HG03442 (cell line): Measurements from ENCODE around the gene PIP4K2A.

Source experiments
- ATAC-seq: cut with Tn5 transposase; IDR thresholded peaks from one replicate; pipeline ENCODE4 v1.9.1; 2021; ENCODE audit warnings: mild to moderate bottlenecking, moderate library complexity; ENCODE audit not compliant: unreplicated experiment

The PIP4K2A gene

DNA sequence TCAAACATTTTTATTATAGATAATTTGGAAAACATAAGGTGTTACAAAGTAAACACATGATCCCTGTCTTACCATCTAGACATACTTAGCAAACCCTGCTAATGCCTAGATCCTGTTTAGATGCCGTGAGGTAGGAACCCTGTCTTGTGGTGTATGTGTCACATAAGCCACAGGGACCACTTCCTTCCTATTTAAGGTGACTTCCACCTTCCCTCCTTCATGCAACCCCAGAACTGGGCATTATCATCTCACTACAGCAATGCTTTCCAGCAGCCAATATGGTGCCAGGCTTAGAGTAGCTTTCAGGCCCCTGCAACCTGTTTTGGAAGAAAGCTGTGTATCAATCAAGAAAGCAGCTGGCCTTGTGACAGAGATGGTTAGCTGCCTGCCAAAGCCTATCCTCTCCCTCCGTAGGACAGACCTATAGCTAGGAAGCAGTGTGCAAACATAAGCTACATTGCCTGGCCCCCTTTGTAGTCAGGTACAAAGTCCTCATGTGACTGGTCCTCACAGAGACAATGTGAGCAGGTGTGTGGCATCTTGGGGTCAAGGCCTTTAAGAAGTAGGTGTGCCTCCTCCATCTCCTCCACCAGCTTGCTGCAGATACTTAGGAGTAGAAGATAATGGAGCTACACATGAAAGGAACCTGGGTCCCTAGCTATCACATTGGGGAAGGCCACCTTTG lies 222.3 kb downstream of the PIP4K2A start:
- ATAC-seq = no peak

DNA sequence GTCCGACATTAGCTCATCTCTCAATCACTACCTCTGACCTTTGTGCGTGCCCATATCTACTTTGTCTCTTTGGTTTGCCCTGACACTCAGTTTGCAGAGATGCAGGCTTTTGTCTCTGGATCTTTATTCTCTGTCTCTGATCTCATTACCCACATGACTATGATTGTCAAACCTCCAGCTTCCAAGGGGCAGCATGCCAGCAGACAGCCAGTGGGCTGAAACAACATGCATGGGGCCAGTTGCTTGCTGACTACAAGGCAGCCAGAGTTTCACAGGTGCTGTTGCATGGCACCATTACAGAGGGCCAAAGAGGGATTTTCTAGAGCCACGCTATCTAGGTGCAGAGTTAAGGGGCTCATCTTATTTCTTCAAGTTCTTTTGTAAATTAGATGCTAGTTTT lies 222.9 kb downstream of the PIP4K2A start:
- ATAC-seq = no peak

- no peak for ATAC-seq
These were observed 224.4 kb downstream of the PIP4K2A start for GRCh38 chr10:22489975-22490374.

- ATAC-seq = peak; percentile 50
These were observed 224.9 kb downstream of the PIP4K2A start for GRCh38 chr10:22489467-22489866.

- no peak for ATAC-seq
These were observed 227.9 kb downstream of the PIP4K2A start for GRCh38 chr10:22486431-22486830.
